Duodenal mucosa (tissue), 2 donors: Measurements from ENCODE around the gene RGL3.
A peak's percentile ranks its signal among the peaks of the same experiment; 100 is the strongest.

ENCODE experiments used
- H3K27ac ChIP-seq: one replicate; pipeline ENCODE4 v1.7.0; 2013; ENCODE audit warnings: low read depth, low read length
- H3K27me3 ChIP-seq, 2 donors: one replicate each; pipeline ENCODE4 v1.7.0; 2013; ENCODE audit warnings: low read length in 2 of 2, control low read depth in 1 of 2; ENCODE audit not compliant: insufficient read depth in 2 of 2, control insufficient read depth in 1 of 2
- H3K36me3 ChIP-seq, 2 donors: one replicate each; pipeline ENCODE4 v1.7.0; 2013; ENCODE audit warnings: low read length in 2 of 2, control low read depth in 1 of 2; ENCODE audit not compliant: insufficient read depth in 2 of 2, control insufficient read depth in 1 of 2
- H3K4me1 ChIP-seq, 2 donors: one replicate each; pipeline ENCODE4 v1.7.0; 2013; ENCODE audit warnings: low read length in 2 of 2, control low read depth in 1 of 2; ENCODE audit not compliant: insufficient read depth in 2 of 2, control insufficient read depth in 1 of 2
- H3K4me3 ChIP-seq, 2 donors: one replicate each; pipeline ENCODE4 v1.7.0; 2013; ENCODE audit warnings: low read length in 2 of 2, low read depth in 1 of 2
- H3K9ac ChIP-seq, 2 donors: one replicate each; pipeline ENCODE4 v1.7.0; 2013; ENCODE audit warnings: low read length in 2 of 2, low read depth in 1 of 2
- H3K9me3 ChIP-seq, 2 donors: one replicate each; pipeline ENCODE4 v1.7.0; 2013; ENCODE audit warnings: low read length in 2 of 2, control low read depth in 1 of 2; ENCODE audit not compliant: control insufficient read depth in 1 of 2

Gene RGL3

GRCh38 chr19:11374433-11375142 lies 44.5 kb downstream of the RGL3 start, which contains the start of gene SWSAP1:
TSS of gene SWSAP1 (plus strand) at chr19:11374666. CDS start at chr19:11374681, 15 bp downstream.
- Histone ChIP-seq H3K4me1 (peaks cover 12 to 20% of the 10 kb centered on the region in 2 donors), H3K36me3 (no peaks in the 10 kb centered on the region), H3K9ac (peak within 1 kb of the TSS; percentile 78 to 79), H3K9me3 (no peaks in the 10 kb centered on the region), H3K27ac (peak within 1 kb of the TSS; percentile 85), H3K4me3 (peak within 1 kb of the TSS; percentile 75 to 80), H3K27me3 (no peaks in the 10 kb centered on the region)

- Histone ChIP-seq H3K36me3 (no peaks in the 10 kb centered on the region), H3K4me3 (peak overlapping the region; percentile 65 to 75), H3K27me3 (no peaks in the 10 kb centered on the region), H3K27ac (no peak overlapping the region), H3K4me1 (peaks cover 12 to 20% of the 10 kb centered on the region in 2 donors), H3K9ac (peak overlapping the region; percentile 51 to 79), H3K9me3 (no peaks in the 10 kb centered on the region)
These were observed 45.2 kb downstream of the RGL3 start for GRCh38 chr19:11373885-11374432.

GRCh38 chr19:11373166-11373884 lies 45.8 kb downstream of the RGL3 start:
- peak overlapping the region; percentile 65 to 75 for H3K4me3 ChIP-seq
- H3K36me3 ChIP-seq = no peaks in the 10 kb centered on the region
- H3K27me3 ChIP-seq = no peaks in the 10 kb centered on the region
- no peaks in the 10 kb centered on the region for H3K9me3 ChIP-seq
- H3K27ac ChIP-seq = no peak overlapping the region
- peak overlapping the region; percentile 51 to 79 for H3K9ac ChIP-seq
- peaks cover 12 to 20% of the 10 kb centered on the region in 2 donors for H3K4me1 ChIP-seq

- peaks cover 10 to 14% of the 10 kb centered on the region in 2 donors for H3K4me1 ChIP-seq
- H3K9me3 ChIP-seq = no peaks in the 10 kb centered on the region
- H3K27ac ChIP-seq = no peak overlapping the region
- H3K4me3 ChIP-seq = no peak overlapping the region
- no peaks in the 10 kb centered on the region for H3K27me3 ChIP-seq
- H3K9ac ChIP-seq = no peak overlapping the region
- peaks cover 0 to 3% of the 10 kb centered on the region in 2 donors for H3K36me3 ChIP-seq
These were observed 48.4 kb downstream of the RGL3 start for GRCh38 chr19:11370744-11371143.

- no peaks in the 10 kb centered on the region for H3K4me1 ChIP-seq
- no peaks in the 10 kb centered on the region for H3K27me3 ChIP-seq
- H3K36me3 ChIP-seq = peaks cover 0 to 6% of the 10 kb centered on the region in 2 donors
- no peaks in the 10 kb centered on the region for H3K9me3 ChIP-seq
- H3K27ac ChIP-seq = no peak overlapping the region
- H3K4me3 ChIP-seq = no peak overlapping the region
- no peak overlapping the region for H3K9ac ChIP-seq
These were observed 51.6 kb downstream of the RGL3 start for GRCh38 chr19:11367528-11367927.

- H3K27ac ChIP-seq = no peak overlapping the region
- no peak overlapping the region for H3K4me3 ChIP-seq
- no peak overlapping the region for H3K9ac ChIP-seq
- H3K36me3 ChIP-seq = peaks cover 0 to 9% of the 10 kb centered on the region in 2 donors
- H3K27me3 ChIP-seq = no peaks in the 10 kb centered on the region
- H3K9me3 ChIP-seq = no peaks in the 10 kb centered on the region
- H3K4me1 ChIP-seq = peaks cover 11 to 13% of the 10 kb centered on the region in 2 donors
These were observed 53.5 kb downstream of the RGL3 start for GRCh38 chr19:11365557-11366117.

GRCh38 chr19:11364935-11365334 lies 54.2 kb downstream of the RGL3 start:
- Histone ChIP-seq H3K4me1 (peaks cover 11 to 13% of the 10 kb centered on the region in 2 donors), H3K27ac (no peak overlapping the region), H3K27me3 (no peaks in the 10 kb centered on the region)

GRCh38 chr19:11364296-11364904 lies 54.7 kb downstream of the RGL3 start:
- H3K27ac ChIP-seq = no peak overlapping the region

More at GRCh38 chr19:11364935-11365334, 54.2 kb downstream of the RGL3 start:
- Histone ChIP-seq H3K9ac (no peak overlapping the region), H3K36me3 (peaks cover 0 to 9% of the 10 kb centered on the region in 2 donors), H3K4me3 (no peak overlapping the region), H3K9me3 (no peaks in the 10 kb centered on the region)

GRCh38 chr19:11363881-11364280 lies 55.2 kb downstream of the RGL3 start:
- Histone ChIP-seq H3K27me3 (no peaks in the 10 kb centered on the region), H3K36me3 (peaks cover 0 to 9% of the 10 kb centered on the region in 2 donors), H3K4me1 (peaks cover 11 to 13% of the 10 kb centered on the region in 2 donors), H3K9ac (no peak overlapping the region), H3K27ac (no peak overlapping the region), H3K9me3 (no peaks in the 10 kb centered on the region), H3K4me3 (no peak overlapping the region)

More at GRCh38 chr19:11364296-11364904, 54.7 kb downstream of the RGL3 start:
- peaks cover 11 to 13% of the 10 kb centered on the region in 2 donors for H3K4me1 ChIP-seq
- H3K36me3 ChIP-seq = peaks cover 0 to 9% of the 10 kb centered on the region in 2 donors
- no peaks in the 10 kb centered on the region for H3K27me3 ChIP-seq
- H3K9me3 ChIP-seq = no peaks in the 10 kb centered on the region
- H3K4me3 ChIP-seq = no peak overlapping the region
- no peak overlapping the region for H3K9ac ChIP-seq
